NCI-H526 treated with DMSO at 0.1 percent for 48 hours (cell line): ENCODE data around the gene ANXA9.

Experiments used
- DNase-seq: peaks from one replicate; lab custom pipeline; 2025; lab: John Stamatoyannopoulos, UW

Gene ANXA9

DNA sequence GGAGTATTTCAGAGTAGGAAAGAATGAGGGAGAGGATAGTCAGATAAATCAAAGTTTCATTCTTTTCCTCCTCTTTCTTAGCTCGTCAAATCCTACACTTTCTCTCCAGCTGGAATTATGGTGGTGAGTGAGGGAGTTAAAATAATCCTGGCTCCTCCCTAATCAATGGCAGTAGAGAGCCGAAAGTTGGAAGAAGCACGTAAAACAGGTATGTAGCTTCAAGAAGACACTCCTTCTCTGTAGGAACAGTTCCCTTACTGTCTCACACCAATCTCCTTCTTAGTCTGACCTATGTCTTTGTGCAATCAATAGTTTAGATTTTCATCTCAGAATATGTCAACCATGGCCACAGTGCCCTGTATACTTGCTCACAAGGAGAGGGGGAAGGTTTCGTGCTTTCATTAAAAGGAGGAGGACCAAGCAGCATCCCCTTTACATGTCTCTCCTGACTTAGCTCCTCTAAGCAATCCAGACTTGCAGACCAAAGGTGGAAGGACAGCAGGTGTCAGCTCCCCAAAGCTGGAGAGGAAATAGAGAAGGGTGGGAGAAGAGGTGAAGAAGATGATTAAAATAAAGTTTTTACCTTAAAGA lies 23.7 kb downstream of the ANXA9 start:
- peak; percentile 65 for DNase-seq

DNA sequence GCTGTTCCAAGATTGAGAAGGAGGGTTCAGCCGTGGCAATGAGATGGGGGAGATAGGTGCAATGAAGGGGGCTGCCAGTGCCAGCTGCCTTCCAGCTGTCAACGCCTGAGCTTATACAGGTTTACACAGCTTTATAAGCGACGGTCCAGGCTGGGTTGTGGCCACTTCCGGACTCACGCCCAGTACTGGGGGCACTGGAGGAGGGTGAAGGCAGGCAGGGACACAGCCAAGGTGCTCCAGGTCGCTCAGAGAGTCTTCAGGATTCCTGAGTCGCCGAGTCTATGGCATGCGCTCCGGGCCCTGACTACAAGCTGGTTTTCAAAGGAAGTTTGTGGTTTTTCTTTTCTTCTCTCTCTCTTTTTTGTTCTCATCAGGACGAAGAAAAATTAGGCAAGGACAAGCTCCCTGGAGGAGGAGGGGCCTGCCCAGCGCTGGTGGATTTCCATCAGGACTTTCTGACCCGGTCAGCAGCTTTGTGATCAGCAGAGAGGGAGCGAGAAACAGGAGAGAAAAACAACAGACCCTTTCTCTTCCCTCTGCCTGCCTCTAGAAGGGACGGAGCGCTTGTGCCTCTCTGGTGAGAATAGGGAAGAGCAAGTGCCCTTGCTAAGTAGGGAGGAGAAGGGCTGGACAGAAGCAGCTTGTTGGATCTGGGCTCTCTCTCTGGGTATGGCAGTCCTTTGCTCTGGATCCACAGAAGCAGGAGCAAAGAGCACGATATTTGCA lies 24.4 kb downstream of the ANXA9 start, which contains the start of gene MINDY1:
MINDY1 (minus strand) TSS at position 576 of the 726 bp plus-strand sequence. CDS start 4,285 bp downstream, outside the sequence.
- peak; percentile 98 for DNase-seq

DNA sequence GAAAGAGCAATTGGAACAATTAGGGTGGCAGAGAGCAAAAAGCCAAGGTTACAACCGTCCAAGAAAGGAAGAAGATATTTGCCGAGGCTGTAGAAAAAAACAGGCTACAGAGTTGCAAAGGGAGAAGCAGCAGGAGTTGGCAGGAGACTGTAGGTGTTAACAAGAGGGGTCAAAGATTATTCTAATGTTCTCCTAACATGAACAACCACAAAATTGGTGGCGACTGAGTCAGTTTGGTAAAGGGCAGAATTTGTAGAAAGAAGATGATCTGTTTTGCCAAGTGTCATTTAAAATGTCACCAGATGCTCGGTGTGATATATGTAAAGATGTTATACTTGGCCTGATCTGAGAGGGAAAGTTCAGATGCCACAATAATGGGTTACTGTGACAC lies 25.8 kb downstream of the ANXA9 start:
- no peak for DNase-seq

DNA sequence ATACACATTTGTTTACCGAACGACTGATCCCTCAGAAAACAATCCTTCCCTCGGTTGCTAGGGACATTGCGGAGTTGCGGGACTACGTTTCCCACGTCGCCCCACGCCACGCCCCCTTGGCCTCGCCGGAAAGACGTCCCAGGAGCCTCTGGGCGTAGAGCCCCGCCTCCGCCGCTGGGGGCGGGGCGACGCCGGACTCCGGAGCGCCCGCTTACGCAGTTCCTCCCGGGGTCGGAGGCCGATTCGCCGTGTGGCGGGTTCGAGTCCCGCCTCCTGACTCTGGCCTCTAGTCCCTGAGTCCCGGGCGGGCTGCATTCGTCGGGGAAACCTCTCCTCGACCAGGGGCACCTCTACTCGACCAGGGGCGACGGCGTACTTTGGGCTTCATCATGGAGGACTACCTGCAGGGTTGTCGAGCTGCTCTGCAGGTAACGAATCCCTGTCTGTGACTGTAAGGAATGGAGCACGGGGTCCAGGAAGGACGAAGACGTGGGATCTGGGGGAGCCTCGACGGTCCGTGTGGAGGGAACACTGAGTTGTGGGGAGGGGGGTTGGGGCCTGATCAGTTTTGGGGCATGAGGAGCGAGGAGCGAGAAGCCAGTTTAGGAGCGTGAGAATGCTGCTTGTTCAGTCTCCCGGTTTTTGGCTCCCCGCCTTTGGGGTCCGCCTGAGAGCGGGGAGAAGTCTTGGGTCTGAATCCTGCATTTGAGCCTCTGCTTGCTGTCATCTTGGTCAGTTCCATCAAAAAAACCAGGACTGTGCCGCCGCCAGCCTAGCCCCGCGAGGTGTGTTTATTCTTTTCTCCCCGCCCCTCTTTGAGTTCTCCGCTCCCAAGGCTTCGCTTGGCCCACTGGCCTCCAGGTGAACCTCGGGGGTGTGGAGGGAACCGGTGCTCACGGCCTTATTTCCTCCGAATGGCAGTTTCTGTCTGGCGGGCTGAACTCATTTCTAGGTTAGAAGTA lies 26.4 kb downstream of the ANXA9 start, which contains the start of gene PRUNE1:
PRUNE1 (plus strand) TSS at position 206 of the 962 bp plus-strand sequence; CDS start at position 390, 184 bp downstream.
- DNase-seq = peak; percentile 98

DNA sequence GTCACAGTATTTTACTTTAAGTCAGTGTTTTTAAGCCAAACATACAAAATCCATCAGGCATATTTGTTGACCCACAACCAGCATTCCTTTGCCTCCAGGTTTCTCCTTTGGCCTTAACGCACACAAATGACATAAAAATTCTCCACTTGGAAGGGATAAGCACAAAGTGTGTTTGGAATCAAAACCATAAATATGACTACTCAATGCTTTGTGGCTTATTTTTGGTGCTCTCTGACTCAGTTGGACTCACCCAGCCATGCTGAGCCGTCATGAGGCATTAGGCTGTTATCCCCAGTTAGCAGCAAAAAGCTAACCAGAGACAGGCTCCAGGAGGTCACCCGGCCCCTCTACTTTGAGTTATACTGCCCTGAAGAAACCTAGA lies 27.1 kb downstream of the ANXA9 start:
- DNase-seq = no peak

DNA sequence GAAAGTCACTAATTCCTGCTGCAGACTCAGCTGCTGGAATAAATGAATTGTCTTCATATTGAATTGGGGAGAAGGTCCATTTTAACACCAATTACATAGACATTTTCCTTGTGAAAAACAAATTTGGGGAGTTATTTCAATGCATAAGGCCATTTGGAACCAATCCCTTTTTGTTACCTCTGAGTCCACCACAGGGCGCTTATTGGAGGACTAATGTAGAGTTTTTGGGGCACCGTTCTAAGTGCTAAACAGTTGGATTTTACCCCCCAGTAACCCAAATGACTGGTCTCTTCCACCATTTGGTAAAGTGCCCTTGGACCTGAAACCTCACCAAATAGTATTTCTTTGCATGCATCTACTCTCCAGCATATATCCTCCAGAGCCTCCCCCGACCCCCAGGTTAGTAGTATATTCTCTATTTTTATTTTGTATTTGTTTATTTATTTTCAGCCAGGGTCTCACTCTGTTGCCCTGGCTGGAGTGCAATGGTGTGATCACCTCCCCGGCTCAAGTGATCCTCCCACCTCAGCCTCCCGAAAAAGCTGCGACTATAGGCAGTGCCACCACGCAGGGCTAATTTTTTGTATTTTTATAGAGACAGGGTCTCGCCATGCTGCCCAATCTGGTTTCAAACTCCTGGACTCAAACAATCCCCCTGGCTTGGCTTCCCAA lies 27.7 kb downstream of the ANXA9 start:
- no peak for DNase-seq

DNA sequence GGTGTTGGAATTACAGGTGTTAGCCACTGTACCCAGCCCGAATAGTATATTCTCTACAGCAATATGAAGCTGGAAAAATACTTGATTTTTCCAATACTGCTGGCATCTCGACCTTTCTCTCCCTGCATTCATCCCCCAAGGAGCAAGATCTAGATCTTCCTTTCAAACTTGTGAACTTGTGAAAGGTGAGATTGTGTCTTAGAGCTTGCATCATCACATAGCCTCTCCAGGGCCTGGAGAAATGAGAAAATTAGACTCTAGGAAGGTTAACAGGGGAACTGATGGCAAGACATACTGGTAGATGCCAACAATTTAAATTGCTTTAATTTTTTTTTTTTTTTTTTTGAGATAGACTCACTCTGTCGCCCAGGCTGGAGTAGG lies 28.2 kb downstream of the ANXA9 start:
- no peak for DNase-seq

DNA sequence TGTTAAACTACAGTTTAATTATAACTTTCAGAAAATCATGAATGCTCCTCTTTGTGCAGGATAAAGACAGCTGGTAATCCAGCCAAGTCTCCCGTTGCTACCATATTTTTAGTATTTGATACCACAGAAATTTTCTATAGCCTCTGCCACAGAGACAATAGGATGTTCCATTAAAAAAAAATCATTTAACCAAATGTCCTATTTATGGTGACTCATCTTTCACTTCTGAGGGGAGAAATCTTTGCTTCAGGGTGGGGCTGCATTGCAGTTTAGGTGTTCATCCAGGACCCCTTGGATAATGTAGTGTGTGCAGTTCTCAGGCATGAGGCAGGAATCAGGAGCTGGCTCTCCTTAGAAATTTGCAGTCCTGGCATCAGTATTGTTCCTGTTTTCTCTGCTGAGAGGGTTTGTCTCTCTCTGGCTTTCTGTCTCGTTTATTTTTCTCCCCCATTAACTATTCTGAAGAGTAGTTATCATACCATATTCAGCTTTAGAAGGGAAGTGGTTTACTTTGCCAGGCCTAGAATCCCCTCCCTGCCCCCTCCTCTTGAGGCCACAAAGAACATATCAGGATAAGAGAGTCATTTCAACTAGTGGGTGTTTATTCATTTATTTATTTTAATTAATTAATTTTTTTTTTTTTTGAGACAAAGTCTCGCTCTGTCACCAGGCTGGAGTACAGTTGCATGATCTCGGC lies 29.2 kb downstream of the ANXA9 start:
- DNase-seq = no peak

DNA sequence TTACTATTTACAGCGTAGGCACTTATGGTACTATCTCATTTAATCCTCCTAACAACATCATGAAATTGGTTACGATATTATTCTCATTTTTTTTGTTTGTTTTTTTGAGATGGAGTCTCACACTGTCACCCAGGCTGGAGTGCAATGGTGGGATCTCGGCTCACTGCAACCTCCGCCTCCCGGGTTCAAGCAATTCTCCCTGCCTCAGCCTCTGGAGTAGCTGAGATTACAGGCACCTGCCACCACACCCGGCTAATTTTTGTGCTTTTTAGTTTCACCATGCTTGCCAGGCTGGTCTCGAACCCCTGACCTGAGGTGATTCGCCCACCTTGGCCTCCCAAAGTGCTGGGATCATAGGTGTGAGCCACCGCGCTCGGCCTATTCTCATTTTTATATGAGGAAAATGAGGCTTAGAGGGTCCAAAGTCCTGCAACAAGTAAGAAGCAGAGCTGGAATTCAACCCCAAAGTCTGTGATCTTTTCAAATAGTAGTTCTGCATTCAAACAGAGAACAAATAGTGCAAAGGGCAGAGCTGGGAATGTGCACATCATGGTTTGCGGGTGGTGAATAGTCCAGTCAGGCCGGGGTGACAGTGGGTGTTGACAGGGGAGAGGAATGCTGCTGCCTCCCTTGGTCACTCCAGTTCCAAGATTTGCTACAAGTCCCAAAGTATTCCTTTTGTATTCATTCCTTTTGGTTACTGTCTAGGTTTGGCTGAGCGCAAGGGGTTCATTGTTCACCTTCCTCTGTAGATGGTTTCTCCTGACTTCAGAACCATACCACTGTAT lies 30.8 kb downstream of the ANXA9 start:
- DNase-seq = no peak

DNA sequence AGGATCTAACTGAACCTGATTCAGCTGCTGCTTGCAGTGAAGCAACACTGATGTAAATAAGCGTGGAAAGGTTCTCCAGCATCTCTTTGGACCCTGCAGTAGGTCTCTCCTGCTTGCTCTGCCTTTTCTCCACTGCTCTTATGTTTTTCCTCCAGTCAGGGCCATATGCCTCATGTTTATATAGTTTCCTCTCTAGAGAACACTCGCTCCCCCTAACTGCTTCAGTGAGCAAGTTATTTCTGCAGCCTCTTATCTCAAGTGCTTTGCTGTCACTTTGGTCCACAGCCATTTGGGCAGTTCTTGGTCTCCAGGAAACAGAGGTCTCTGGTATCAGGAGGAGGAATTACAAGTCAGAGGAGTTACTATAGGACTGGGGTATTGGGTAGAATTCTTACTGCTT lies 31.4 kb downstream of the ANXA9 start:
- DNase-seq = no peak

DNA sequence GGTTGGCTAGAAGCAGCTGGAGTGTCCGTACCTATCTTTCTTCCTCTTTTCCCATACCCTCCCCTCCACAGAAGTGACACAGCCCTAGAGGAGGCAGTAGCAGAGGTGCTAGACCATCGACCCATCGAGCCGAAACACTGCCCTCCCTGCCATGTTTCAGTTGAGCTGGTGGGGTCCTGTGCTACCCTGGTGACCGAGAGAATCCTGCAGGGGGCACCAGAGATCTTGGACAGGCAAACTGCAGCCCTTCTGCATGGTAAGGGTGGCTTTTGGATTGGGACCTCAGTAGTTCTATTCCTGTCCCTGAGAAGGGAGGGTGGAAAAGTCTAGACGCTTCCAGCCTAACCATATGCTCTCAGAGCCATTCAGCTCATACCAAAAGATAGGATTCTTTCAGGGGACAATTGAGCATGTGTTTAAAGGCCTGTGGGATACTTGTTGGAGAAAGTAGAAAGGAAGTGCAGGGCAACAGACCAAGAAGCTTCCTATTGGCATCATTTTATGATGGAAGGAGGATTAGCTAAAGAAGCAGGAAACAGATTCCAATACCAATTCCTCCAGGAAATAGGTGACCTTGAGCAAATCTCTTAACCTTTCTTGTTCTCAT lies 42.6 kb downstream of the ANXA9 start:
- DNase-seq = peak; percentile 49

DNA sequence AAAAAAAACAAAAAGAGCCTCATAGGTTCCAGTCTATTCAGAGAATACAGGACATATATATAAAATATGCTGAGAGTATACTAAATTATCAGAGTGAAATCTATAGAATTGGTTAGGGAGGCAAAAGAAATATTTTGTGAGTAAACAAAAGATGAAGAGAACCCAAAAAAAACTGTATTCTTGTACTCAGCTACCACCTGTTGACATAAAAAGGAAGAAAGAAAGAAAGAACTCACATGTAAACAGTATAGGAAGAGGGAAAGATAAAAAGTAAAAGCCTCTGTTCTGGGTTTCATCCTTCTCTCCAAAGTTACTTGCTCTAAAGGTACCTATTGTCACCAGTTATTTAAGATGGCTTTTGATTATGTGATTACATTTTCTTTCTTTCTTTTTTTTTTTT lies 44.4 kb downstream of the ANXA9 start:
- no peak for DNase-seq

DNA sequence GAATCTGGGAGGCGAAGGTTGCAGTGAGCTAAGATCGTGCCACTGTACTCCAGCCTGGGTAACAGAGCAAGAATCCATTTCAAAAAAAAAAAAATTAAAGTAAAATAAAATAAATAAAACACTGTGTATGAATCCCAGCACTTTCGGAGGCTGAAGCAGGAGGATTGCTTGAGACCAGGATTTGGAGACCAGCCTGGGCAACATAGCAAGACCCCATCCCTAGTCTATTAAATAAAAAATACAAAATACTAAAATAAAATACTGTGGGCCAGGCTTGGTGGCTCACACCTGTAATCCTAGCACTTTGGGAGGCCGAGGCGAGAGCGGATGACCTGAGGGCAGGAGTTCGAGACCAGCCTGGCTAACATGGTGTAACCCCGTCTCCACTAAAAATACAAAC lies 50.1 kb downstream of the ANXA9 start:
- DNase-seq = no peak

DNA sequence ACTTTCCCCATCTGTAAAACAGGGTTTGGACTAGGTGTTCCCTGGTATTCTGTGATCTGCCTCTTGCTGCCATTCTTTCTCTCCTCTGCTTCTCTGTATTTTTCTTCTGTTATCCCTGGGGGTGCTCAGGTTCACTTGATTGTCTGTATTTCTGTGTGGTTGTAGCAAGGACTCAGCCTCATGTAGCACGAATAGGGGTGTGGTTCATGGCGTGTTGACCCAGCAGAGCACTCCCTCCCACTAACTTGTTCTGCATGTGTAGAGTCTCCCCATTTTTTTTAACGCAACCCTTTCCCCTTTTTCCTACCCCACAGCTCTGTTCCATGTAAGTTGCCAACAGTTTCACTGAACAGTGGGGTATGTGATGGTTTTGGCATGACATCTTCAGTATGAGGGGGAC lies 53.1 kb downstream of the ANXA9 start:
- no peak for DNase-seq

DNA sequence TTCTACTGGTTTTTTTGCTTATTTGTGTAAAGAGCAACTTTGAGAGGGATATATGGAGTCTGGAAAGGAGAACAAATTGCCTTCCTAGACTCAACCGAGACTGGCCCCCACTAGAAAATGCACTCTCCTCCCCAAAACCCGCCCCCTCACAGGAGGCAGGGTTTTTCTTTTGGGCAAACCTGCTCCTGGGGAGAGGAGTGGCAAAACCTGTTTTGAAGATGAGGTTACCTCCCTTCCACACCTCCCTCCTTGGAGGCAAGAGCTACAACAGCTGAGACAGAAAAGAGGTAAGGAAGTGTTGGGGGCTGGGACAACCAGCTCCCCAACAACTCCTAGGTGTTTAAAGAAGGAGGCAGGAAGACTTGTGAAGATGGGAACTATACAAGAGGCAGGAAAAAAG lies 54.3 kb downstream of the ANXA9 start, which contains the start of gene BNIPL:
BNIPL (plus strand) TSS at position 231 of the 400 bp plus-strand sequence; CDS start at position 371, 140 bp downstream.
- no peak for DNase-seq

DNA sequence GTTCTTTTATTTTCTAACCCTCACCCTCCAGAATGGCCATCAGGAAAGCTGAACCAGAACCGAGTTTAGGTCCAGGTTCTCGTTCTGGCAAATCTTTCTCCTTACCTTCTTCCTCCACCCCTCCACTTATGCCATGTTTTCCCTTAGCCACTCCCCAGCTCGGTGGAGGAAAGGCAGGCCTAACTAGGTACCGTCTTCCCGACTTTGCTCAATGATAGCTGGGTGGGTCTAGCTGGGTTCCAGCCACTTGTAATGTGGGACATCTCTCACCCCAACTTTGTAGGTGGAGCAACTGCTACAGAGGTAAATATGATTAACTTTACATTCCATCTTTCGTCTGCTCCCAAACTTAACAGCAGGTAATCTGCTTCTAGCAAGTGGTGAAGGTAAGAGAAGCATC lies 54.9 kb downstream of the ANXA9 start:
- no peak for DNase-seq

DNA sequence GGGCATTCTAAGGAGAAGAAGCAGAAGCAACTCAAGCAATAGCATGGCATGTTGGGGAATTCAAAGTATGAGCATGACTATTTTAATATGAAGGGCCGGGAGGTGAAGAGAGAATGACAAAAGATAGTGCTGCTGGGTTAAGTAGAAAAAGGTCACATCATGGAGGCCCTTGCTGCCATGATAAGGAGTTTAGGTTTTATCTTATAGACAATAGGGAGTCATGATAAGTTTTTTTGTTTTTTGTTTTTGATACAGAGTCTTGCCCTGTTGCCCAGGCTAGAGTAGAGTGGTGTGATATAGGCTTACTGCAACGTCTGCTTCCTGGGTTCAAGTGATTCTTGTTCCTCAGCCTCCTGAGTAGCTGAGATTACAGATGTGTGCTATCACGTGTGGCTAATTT lies 57.4 kb downstream of the ANXA9 start:
- DNase-seq = no peak

DNA sequence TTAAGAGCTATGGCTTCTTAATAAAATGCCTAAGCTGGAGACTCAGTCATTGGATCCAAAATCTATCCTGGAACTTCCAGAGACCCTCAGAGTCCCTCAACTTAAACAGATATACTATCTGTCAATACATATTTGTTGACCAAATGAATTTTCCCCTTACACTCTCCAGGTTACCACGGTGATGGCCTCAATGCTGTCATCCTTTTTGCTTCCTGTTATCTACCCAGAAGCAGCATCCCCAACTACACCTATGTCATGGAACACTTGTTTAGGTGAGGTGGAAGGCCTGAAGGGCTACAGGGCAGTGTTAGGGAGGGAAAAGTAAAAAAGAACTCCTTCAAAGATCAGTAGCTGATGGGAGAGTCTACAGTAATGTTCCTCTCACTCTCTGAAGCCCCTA lies 61.1 kb downstream of the ANXA9 start:
- DNase-seq = no peak
